Activated CD4-positive, alpha-beta memory T cell treated with anti-CD3 and anti-CD28 coated beads, Interleukin-2, amount 10 ng/mL, durations not matched to agents 7 days and 5 days (primary cell): ENCODE measurements around the gene GRIP2. TPM values are rescaled to one million over a fixed set of nuclear protein-coding genes. Genes with fewer than 3 reads are reported as not detected.

Experiments used
- CTCF ChIA-PET: fragments of 350-600 bp; sonication (Branson Sonifier 250); formaldehyde crosslinking; loops from one replicate; lab custom pipeline; 2021; ENCODE audit warnings: antibody characterized with exemption, inconsistent platforms; lab: Charles Lee
- POLR2A ChIA-PET: fragments of 350-600 bp; sonication (Branson Sonifier 250); formaldehyde crosslinking; loops from one replicate; lab custom pipeline; 2021; ENCODE audit warnings: antibody characterized with exemption; lab: Charles Lee
- DNase-seq: peaks from one replicate; pipeline ENCODE4 v3.0.0-alpha.2; 2020
- H3K27ac Mint-ChIP-seq: one replicate; pipeline ENCODE4 v1.8.0; 2021; ENCODE audit warnings: mild to moderate bottlenecking, mixed read lengths
- H3K27me3 Mint-ChIP-seq: one replicate; pipeline ENCODE4 v1.8.0; 2021; ENCODE audit warnings: mixed read lengths
- H3K36me3 Mint-ChIP-seq: one replicate; pipeline ENCODE4 v1.8.0; 2021; ENCODE audit warnings: low read depth, mixed read lengths
- H3K4me1 Mint-ChIP-seq: one replicate; pipeline ENCODE4 v1.8.0; 2021; ENCODE audit warnings: mixed read lengths
- H3K4me3 Mint-ChIP-seq: one replicate; pipeline ENCODE4 v1.8.0; 2021; ENCODE audit warnings: mild to moderate bottlenecking, mixed read lengths
- H3K9me3 Mint-ChIP-seq: one replicate; pipeline ENCODE4 v1.8.0; 2021; ENCODE audit warnings: mixed read lengths
- total RNA-seq, 2 experiments: library from RNA; stranded (reverse); gene quantifications; one replicate each; pipeline ENCODE4 v1.2.3, GENCODE V29; 2021

GRIP2 gene
- total RNA-seq, 2 experiments from 2014 or later, result 0.08 to 0.35 TPM

DNA sequence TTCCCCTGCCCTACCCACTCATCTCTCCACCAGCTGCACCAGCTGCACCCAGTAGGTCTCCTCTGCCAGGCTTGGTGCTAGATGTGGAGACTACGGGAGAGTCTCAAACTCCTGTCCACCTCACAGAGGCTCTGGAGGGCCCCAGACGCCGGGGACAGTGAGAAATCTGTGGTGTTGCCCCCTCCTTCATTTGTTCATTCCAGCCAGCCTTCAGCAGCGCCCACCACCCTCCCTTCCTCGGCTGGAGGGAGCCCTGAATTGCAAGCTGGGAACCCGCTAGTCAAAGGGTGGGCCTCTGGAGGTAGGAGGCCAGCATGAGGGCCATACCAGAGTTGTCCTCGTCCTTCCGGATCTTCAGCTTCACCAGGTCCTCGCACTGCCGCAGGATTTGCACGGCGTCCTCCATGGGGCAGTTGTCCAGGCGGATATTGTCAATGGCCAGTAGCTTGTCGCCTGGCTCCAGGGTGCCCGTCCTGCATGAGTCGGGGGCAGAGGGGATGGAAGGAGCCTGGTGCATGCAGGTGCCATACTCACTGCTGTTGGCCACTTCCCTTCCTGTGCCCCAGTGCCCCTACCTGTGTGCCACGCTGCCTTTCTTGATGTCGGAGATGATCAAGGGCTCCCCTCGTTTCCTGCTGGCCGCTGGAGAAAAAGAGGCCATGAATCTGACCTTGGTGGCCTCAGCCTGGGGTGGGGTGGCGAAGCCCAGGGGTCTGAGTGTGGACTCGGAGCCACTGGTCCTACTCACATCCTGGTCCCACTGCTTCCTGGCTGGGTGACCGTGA is 29.1 kb downstream of the GRIP2 start:
- Mint-ChIP-seq H3K27me3 (no peaks in the 10 kb centered on the region), H3K4me1 (no peaks in the 10 kb centered on the region), H3K27ac (no peak overlapping the region), H3K36me3 (no peaks in the 10 kb centered on the region), H3K4me3 (no peak overlapping the region), H3K9me3 (no peaks in the 10 kb centered on the region)
- no peak for DNase-seq
- POLR2A ChIA-PET, result no interaction called here
- CTCF ChIA-PET, result interaction anchor here (0.5 kb wide), 1 partner anchor 454 kb away, joined by 4 read pairs; no protein-coding TSS in a partner anchor

DNA sequence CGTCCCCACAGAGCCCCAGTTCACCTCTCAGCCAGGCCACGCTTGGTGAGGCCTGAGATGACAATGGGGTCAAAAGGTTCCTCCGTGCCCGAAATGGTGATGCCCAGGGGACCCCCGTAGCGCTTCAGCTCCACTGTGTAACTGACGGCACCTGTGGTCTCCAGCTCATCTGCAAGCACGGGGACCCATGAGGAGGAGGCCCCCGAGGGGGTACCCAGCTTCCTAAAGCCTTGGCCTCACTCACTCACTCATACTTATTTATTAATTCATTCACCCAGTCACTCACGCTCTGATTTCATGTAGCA is 30.4 kb downstream of the GRIP2 start:
- no peak for DNase-seq
- H3K27me3 Mint-ChIP-seq, result no peaks in the 10 kb centered on the region
- ChIA-PET CTCF (interaction anchor here (0.9 to 2.4 kb wide), 4 partner anchors 9 to 39 kb away, joined by 3 to 8 read pairs (median 6); no protein-coding TSS in a partner anchor), POLR2A (no interaction called here)
- H3K9me3 Mint-ChIP-seq, result no peaks in the 10 kb centered on the region
- no peak overlapping the region for H3K4me3 Mint-ChIP-seq
- no peak overlapping the region for H3K27ac Mint-ChIP-seq
- no peaks in the 10 kb centered on the region for H3K4me1 Mint-ChIP-seq
- no peaks in the 10 kb centered on the region for H3K36me3 Mint-ChIP-seq

DNA sequence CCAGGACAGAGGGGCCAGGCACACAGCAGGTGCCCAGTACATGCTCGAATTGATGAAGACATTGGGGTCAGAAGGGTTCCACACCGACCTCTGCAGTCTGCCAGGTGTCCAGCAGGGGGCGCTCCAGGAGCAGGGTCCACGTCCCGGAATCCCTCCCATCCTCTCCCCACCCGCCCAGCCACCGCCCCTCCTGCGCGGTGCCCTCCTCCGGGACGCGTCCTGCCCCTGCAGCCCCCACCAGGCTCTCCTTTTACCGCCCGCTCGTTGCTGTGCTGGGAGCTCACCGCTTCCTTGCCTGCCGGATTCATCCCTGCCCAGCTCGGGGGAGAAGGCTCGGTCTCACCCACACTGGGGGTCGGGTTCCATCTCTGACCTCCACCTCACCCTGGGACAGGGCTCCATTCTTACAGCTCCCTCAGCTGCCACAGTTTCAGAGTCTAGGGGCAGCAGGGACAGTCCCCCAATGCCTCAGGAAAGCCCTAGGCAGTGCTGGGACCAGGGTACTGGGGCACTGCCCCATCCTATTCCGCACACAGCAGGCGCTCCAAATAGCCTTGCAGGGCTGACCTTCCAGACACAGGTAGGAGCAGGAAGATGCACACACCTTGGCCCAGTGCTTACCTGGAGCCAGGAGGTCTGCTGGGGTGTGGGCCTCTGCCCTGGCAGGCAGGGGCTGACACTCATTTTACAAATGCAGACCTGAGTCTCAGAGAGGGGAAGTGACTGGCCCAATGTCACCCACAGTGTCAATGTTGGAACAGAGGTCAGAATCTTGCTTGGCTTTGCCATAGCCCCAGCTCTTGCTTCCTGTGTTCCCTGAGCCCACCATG is 31.0 kb downstream of the GRIP2 start:
- no peak overlapping the region for H3K27ac Mint-ChIP-seq
- H3K9me3 Mint-ChIP-seq, result no peaks in the 10 kb centered on the region
- no peaks in the 10 kb centered on the region for H3K4me1 Mint-ChIP-seq
- POLR2A ChIA-PET, result no interaction called here
- no peaks in the 10 kb centered on the region for H3K36me3 Mint-ChIP-seq
- H3K4me3 Mint-ChIP-seq, result no peak overlapping the region
- no peaks in the 10 kb centered on the region for H3K27me3 Mint-ChIP-seq
- CTCF ChIA-PET, result interaction anchor here (0.9 to 2.4 kb wide), 10 partner anchors 8 to 244 kb away, joined by 3 to 8 read pairs (median 3); no protein-coding TSS in a partner anchor
- peak; percentile 73 for DNase-seq

DNA sequence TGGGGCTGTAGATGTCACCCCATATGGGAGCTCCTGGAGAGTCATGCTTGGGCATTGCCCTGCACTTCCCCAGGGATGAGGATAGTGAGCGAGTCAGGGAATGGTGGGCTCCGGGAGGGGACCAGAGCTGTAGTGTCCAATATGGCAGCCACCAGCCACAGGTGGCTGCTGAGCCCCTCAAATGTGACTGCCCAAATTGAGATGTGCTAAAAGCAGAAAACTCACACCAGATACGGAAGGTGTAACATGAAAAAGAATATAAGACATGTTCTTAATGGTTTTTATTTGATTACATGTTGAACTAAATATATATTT is 31.7 kb downstream of the GRIP2 start:
- POLR2A ChIA-PET, result no interaction called here

DNA sequence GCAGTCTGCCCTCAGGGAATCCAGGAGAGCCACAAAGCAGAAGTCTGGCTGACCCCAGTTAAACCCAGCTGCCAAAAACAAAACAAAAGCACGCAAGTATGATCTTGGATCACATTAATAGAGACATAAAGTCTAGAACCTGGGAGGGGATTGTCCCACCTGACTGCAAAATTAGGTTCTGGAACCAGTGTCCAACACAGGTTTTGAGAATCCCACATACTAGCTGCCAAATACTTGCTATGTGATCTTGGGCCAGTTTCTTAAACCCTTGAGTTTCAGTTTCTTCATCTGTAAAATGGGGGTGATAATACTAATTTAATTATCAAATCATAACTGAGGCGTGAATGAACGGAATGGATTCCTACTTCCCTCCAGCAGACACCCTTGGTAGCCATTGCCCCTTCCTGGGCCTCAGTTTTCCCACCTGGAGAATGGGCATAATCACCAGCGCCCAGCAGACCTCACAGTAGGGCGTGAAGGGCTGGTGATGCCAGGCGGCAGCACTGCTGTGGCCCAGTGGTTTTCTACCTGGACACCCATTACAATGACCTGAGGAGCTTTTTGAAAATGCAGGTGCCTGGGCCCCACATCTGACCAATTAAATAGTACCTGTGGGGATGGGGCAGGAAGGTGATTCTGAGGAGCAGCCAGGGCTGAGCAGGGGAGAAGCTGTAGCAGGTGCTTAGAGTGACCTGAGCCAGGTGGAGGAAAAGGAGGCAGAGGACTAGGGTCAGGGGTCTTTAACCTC is 32.2 kb downstream of the GRIP2 start:
- H3K4me1 Mint-ChIP-seq, result no peaks in the 10 kb centered on the region
- ChIA-PET POLR2A (no interaction called here), CTCF (interaction anchor here (0.7 to 2.4 kb wide), 9 partner anchors 9 to 304 kb away, joined by 3 to 8 read pairs (median 3); no protein-coding TSS in a partner anchor)
- no peaks in the 10 kb centered on the region for H3K27me3 Mint-ChIP-seq
- no peak for DNase-seq
- H3K9me3 Mint-ChIP-seq, result peaks cover 5% of the 10 kb centered on the region
- no peak overlapping the region for H3K4me3 Mint-ChIP-seq
- no peak overlapping the region for H3K27ac Mint-ChIP-seq
- H3K36me3 Mint-ChIP-seq, result peaks cover 3% of the 10 kb centered on the region

More for the DNA sequence above, 31.7 kb downstream of the GRIP2 start:
- Mint-ChIP-seq H3K27me3 (no peaks in the 10 kb centered on the region), H3K9me3 (no peaks in the 10 kb centered on the region), H3K27ac (no peak overlapping the region), H3K36me3 (no peaks in the 10 kb centered on the region), H3K4me1 (no peaks in the 10 kb centered on the region), H3K4me3 (no peak overlapping the region)
- CTCF ChIA-PET, result interaction anchor here (0.7 to 2.4 kb wide), 10 partner anchors 8 to 305 kb away, joined by 3 to 8 read pairs (median 3); no protein-coding TSS in a partner anchor
- no peak for DNase-seq

DNA sequence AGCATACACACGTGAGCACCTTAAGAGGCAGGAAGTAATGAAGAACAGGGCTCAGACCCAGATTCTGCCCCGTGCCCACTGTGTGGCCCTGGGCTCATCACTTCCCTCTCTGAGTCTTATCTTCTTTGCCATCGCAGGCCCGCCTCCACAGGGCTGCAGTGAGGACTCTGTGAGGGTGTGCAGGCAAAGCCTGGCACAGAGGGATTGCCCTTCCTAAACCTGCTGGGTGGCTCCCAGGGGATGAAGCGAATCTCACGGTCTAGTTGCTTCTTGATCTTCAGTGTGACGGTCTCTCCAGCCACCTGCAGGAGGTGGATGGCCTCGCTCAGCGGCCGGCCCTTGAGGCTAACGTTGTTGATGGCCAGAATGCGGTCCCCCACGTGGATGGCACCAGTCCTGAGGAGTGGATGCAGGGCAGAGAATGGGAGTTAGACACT is 32.8 kb downstream of the GRIP2 start:
- Mint-ChIP-seq H3K4me3 (no peak overlapping the region), H3K27ac (no peak overlapping the region), H3K36me3 (peaks cover 4% of the 10 kb centered on the region), H3K27me3 (no peaks in the 10 kb centered on the region), H3K9me3 (peaks cover 8% of the 10 kb centered on the region), H3K4me1 (no peaks in the 10 kb centered on the region)
- no peak for DNase-seq
- POLR2A ChIA-PET, result no interaction called here
- CTCF ChIA-PET, result no interaction called here

DNA sequence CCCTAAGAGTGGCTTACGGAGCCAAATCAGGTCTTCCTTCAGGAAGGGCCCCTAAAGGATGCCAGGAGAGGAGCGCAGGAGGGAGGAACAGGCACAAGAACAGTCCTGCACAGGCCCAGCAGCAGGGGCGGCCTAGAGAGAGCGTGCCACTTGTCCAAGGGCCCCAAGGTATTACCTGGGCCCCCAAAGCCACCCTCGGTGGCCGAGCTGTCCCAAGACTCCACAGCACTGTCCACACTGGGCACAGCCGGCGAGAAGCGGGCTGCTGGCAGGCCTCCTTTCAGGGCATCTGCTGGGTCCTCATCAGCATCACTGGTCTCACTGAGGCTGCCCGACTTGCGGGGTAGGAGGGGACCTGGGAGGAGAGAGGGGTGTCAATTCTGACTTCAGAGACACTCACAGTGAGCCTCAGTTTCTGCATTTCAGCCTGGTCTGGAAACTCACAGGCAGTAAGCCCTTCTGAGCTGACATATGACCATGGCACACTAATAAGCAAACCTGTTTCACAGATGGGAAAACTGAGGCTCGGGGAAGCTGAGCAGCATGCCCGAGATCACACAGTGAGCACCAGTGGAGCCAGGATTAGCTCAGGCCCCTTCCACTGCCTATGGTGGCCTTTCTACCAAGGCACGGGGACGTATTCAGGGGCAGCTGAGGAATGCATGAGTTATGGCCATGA is 33.4 kb downstream of the GRIP2 start:
- H3K9me3 Mint-ChIP-seq, result peaks cover 8% of the 10 kb centered on the region
- no peaks in the 10 kb centered on the region for H3K27me3 Mint-ChIP-seq
- POLR2A ChIA-PET, result no interaction called here
- H3K36me3 Mint-ChIP-seq, result peaks cover 4% of the 10 kb centered on the region
- no peak overlapping the region for H3K27ac Mint-ChIP-seq
- no peak overlapping the region for H3K4me3 Mint-ChIP-seq
- CTCF ChIA-PET, result no interaction called here
- DNase-seq, result no peak
- no peaks in the 10 kb centered on the region for H3K4me1 Mint-ChIP-seq

DNA sequence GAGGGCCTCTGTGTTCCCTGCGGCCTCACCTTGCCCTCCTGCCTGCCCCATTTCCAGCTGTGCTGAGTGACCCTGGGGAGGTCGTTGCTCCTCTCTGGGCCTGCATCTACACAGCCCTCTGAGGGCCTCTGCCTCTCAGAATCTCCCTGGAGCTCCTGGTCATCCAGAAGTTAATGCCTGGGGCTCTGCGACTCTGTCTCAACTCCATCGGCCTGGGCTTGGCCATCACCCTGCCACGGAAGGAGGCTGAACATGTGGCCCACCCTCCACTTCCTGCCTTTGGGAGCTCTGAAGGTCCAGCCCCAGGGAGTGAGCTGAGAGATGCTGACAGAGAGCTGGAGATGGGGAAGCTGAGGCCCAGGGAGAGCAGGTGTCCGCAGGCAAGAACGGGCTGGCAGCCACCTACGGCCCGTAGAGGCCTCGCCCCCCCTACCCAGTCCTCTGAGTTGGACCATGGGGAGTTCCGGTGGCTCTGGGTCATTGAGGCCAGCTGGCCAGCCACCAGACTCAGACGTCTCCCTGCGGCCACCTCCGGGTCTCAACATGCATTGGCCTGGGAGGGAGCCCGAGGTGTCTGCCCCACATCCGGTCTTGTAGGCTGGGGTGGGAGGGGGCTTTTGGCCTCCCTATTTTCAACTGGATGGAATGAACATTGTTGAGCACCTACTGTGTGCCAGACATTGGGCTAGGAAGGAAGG is 34.2 kb downstream of the GRIP2 start:
- Mint-ChIP-seq H3K27me3 (peaks cover 2% of the 10 kb centered on the region), H3K4me3 (no peak overlapping the region), H3K36me3 (peaks cover 4% of the 10 kb centered on the region), H3K4me1 (no peaks in the 10 kb centered on the region), H3K27ac (no peak overlapping the region), H3K9me3 (peaks cover 14% of the 10 kb centered on the region)
- DNase-seq, result no peak
- POLR2A ChIA-PET, result no interaction called here
- CTCF ChIA-PET, result no interaction called here

DNA sequence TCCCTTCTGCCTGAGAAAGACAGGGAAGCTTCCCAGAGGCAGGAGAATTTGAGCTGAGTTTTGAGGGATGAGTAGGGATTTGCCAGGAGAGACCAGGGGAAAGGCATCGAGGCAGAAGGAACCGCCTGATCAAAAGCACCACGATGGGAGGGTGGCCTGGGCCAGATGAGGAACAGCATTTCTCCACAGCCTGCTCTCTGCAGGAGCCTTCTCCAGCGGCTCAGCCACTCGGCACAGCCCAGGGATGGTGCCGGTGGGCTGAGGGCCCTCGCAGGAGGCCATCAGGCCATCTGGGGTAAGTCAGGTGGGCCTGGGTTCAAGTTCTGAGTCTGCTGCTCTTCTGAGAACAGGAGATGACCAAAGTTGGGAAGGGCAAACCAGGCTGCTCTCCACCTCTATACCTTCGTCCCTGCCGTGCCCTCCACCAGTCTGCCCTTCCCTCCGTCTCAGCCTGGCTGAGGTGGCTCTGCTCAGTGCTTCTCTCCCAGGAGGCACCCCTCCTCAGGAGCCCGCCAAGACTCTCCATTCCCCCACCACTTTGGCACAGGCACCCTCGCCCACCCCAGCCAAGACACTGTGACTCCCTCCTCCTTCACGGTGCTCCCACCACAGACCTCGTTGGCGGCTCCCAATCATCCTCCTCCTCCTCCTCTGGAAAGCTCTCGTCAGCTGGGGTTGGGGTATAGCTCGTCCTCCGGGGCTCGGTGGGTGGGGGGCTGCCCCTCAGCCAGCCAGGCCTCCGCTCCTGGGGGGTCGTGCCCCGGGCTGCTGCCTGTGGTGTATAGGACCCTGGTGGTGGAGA is 34.9 kb downstream of the GRIP2 start:
- Mint-ChIP-seq H3K4me3 (no peak overlapping the region), H3K9me3 (peaks cover 14% of the 10 kb centered on the region), H3K4me1 (no peaks in the 10 kb centered on the region), H3K27ac (no peak overlapping the region), H3K36me3 (peaks cover 4% of the 10 kb centered on the region), H3K27me3 (peaks cover 5% of the 10 kb centered on the region)
- ChIA-PET POLR2A (no interaction called here), CTCF (interaction anchor here (0.5 kb wide), 1 partner anchor 85 kb away, joined by 4 read pairs; no protein-coding TSS in a partner anchor)
- no peak for DNase-seq

DNA sequence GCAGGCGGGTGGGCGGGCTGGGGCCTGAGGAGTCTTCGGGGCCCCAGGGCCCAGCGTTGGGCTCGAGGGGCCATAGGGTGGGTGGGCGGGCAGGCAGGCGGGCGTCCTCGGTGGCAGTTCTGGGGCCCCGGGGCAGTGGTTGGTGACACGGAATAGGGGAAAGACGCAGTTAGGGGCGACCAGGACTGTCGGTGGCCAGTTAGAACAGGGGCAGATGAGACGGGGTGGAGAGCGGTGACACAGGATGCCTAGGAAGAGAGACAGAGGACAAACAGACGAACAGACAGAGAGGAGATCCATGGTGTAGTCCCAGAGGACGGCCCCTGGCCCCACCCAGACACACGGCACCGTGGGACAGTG is 36.5 kb downstream of the GRIP2 start:
- no peak for DNase-seq
- H3K27me3 Mint-ChIP-seq, result peaks cover 8% of the 10 kb centered on the region
- H3K9me3 Mint-ChIP-seq, result peaks cover 14% of the 10 kb centered on the region
- no peak overlapping the region for H3K27ac Mint-ChIP-seq
- H3K36me3 Mint-ChIP-seq, result peaks cover 4% of the 10 kb centered on the region
- POLR2A ChIA-PET, result no interaction called here
- H3K4me1 Mint-ChIP-seq, result no peaks in the 10 kb centered on the region
- H3K4me3 Mint-ChIP-seq, result no peak overlapping the region
- CTCF ChIA-PET, result no interaction called here

DNA sequence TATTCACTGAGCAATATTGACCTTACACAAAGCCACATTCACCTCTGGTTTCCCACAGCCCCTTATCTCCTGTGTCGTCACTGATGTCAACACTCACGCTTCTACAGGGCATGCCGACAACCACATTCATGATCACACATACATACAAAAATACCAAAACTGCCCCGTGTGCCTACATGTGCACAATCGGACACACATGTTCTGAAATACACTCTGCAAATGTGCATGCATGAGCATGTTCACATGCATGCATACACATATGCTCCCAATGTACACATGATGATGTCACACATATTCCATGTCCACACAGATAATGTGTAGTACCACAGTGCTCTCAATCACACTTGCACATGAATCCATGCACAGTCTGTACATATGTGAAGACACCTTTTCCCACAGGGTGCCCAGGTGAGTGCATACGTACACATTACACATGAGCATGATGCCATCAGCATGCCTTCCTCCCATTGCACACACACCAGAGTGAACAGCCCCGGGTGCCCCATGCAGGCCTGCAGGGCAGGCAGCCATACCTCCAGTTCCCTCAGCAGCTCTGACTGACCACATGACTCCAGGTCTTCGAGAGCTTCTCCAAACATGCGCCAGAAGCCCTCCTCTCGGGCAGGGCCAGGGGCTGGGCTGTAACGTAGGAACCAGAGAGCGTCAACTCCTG is 37.0 kb downstream of the GRIP2 start:
- ChIA-PET CTCF (no interaction called here), POLR2A (no interaction called here)
- H3K9me3 Mint-ChIP-seq, result peaks cover 14% of the 10 kb centered on the region
- H3K27me3 Mint-ChIP-seq, result peaks cover 8% of the 10 kb centered on the region
- no peak for DNase-seq
- no peak overlapping the region for H3K4me3 Mint-ChIP-seq
- peaks cover 4% of the 10 kb centered on the region for H3K36me3 Mint-ChIP-seq
- no peak overlapping the region for H3K27ac Mint-ChIP-seq
- no peaks in the 10 kb centered on the region for H3K4me1 Mint-ChIP-seq
